CD4-positive, CD25-positive, alpha-beta regulatory T cell (primary cell): Measurements from ENCODE around the gene ZNF747. TPM values are rescaled to one million over a fixed set of nuclear protein-coding genes. Genes with fewer than 3 reads are reported as not detected.

Source experiments
- ATAC-seq, 2 donors: fragments of 150-1000 bp; cut with Tn5 transposase; one replicate each; pipeline ENCODE4 v1.10.0; 2021; ENCODE audit warnings: low read depth in 2 of 2, moderate number of reproducible peaks in 2 of 2, moderate library complexity in 1 of 2
- DNase-seq, 3 donors: peaks; one replicate each; pipeline versions ENCODE4 v3.0.0 to v3.0.0-alpha.2; 2012 to 2022; ENCODE audit warnings: mixed read lengths in 1 of 3
- H3K27ac ChIP-seq: one replicate; pipeline ENCODE4 v1.7.0; 2013; ENCODE audit warnings: mild to moderate bottlenecking, low read length; ENCODE audit not compliant: insufficient read depth, poor library complexity, severe bottlenecking
- H3K27me3 ChIP-seq: one replicate; pipeline ENCODE4 v1.7.0; 2013; ENCODE audit warnings: low read length; ENCODE audit not compliant: control insufficient read depth, insufficient read depth
- H3K36me3 ChIP-seq: one replicate; pipeline ENCODE4 v1.7.0; 2013; ENCODE audit warnings: mild to moderate bottlenecking, low read length, moderate library complexity; ENCODE audit not compliant: control insufficient read depth, insufficient read depth
- H3K4me1 ChIP-seq: 2 replicates; pipeline ENCODE4 v1.7.0; 2013; ENCODE audit warnings: mild to moderate bottlenecking, low read length; ENCODE audit not compliant: insufficient read depth, control insufficient read depth, poor library complexity, severe bottlenecking
- H3K4me3 ChIP-seq: one replicate; pipeline ENCODE4 v1.7.0; 2013; ENCODE audit warnings: low read depth, mild to moderate bottlenecking, low read length, moderate library complexity
- H3K9me3 ChIP-seq, 2 experiments: 1 replicate in 1 of 2; 2 replicates in 1 of 2; pipeline ENCODE4 v1.7.0; 2013; ENCODE audit warnings: low read length in 2 of 2, mild to moderate bottlenecking in 1 of 2, moderate library complexity in 1 of 2; ENCODE audit not compliant: control insufficient read depth in 2 of 2
- H3K27ac Mint-ChIP-seq, 3 donors: one replicate each; pipeline ENCODE4 v1.8.0; 2020 to 2022; ENCODE audit warnings: mild to moderate bottlenecking in 3 of 3, mixed read lengths in 3 of 3, moderate library complexity in 2 of 3
- H3K27me3 Mint-ChIP-seq: one replicate; pipeline ENCODE4 v1.8.0; 2022; ENCODE audit warnings: mild to moderate bottlenecking, mixed read lengths
- H3K36me3 Mint-ChIP-seq: one replicate; pipeline ENCODE4 v1.8.0; 2020; ENCODE audit warnings: mixed read lengths
- H3K4me1 Mint-ChIP-seq, 4 donors: one replicate each; pipeline ENCODE4 v1.8.0; 2020 to 2022; ENCODE audit warnings: mixed read lengths in 4 of 4, mild to moderate bottlenecking in 1 of 4
- H3K4me3 Mint-ChIP-seq, 4 donors: one replicate each; pipeline ENCODE4 v1.8.0; 2020 to 2022; ENCODE audit warnings: mild to moderate bottlenecking in 4 of 4, mixed read lengths in 4 of 4, moderate library complexity in 3 of 4
- H3K9me3 Mint-ChIP-seq, 7 donors: one replicate each; pipeline ENCODE4 v1.8.0; 2020 to 2022; ENCODE audit warnings: mixed read lengths in 7 of 7, mild to moderate bottlenecking in 3 of 7, moderate library complexity in 2 of 7
- polyA plus RNA-seq, 4 donors: library from polyadenylated mRNA; unstranded; fragments of 300-500 nt; fragmentation: Illumina TruSeq; gene quantifications; one replicate each; pipeline ENCODE4 v1.2.3, GENCODE V29; 2021
- total RNA-seq: library from RNA; stranded (reverse); gene quantifications from one replicate; pipeline ENCODE4 v1.2.3, GENCODE V29; 2022

The ZNF747 gene
- total and polyA plus RNA-seq, 5 donors from 2014 or later: 5.0 to 9.4 (median 8.4) TPM

GRCh38 chr16:30527635-30528178, 7.0 kb downstream of the ZNF747 start:
- no peak for ATAC-seq
- H3K4me3 ChIP-seq: peak overlapping the region; percentile 56
- H3K27ac Mint-ChIP-seq: peak overlapping the region; percentile 90 to 94 (median 92)

DNA sequence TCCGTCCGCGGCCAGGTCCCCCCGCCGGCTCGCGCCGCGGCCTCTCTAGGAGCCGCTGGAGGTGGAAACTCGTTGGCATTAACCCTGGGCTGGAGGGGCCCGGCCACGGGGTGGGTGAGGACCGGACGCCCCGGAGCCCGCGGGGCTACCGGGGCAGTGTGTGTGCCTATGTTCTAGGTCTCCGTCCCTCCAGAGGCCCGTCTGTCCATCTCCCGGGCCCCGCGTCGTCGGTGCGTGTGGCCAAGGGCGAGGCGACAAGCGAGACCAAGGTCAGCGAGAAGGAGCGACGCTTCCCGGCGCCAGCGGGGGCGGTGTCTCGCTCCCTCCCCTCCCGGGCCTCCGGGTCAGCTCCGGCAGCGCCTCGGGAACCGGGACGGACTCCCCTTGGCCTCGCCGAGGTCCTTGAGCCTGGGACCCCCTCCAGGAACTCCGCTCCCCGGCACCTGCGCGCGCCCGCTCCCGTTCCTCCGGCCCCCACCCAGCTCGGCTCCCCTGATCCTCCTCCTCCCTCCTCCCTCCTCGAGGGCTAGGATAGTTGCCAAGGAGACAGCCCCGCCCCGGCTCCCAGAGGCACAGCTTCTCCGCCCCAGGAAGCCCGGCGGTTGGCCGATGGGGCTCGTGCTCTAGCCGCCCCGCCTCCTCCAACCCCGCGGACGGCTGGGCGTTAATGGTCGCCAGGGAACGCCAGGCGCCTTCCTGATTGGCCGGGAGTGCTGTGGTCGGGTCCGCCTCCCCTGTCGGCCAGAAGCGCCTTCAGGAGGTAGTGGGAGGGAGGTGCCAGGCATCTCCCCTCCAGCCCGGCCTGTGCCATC, 7.6 kb downstream of the ZNF747 start:
- DNase-seq: peak; percentile 76 to 96 (median 88)
- H3K4me3 Mint-ChIP-seq: peak overlapping the region; percentile 89 to 95 (median 91)
- peak overlapping the region; percentile 71 for H3K27ac ChIP-seq
- H3K27me3 ChIP-seq: no peaks in the 10 kb centered on the region
- H3K9me3 ChIP-seq: no peaks in the 10 kb centered on the region
- H3K36me3 Mint-ChIP-seq: peaks cover 11% of the 10 kb centered on the region
- peaks cover 15% of the 10 kb centered on the region for H3K4me1 ChIP-seq
- H3K4me3 ChIP-seq: peak overlapping the region; percentile 56
- H3K9me3 Mint-ChIP-seq: peaks cover 0 to 2% (median 0%) of the 10 kb centered on the region in 7 donors
- H3K4me1 Mint-ChIP-seq: peaks cover 8 to 36% (median 16%) of the 10 kb centered on the region in 4 donors
- H3K27me3 Mint-ChIP-seq: no peaks in the 10 kb centered on the region
- ATAC-seq: peak; percentile 78 to 80
- H3K36me3 ChIP-seq: peaks cover 1% of the 10 kb centered on the region
- peak overlapping the region; percentile 90 to 94 (median 92) for H3K27ac Mint-ChIP-seq

More at GRCh38 chr16:30527635-30528178, 7.0 kb downstream of the ZNF747 start:
- peaks cover 7 to 35% (median 16%) of the 10 kb centered on the region in 4 donors for H3K4me1 Mint-ChIP-seq
- peak in 1 of 3 donors; percentile 56 for DNase-seq
- H3K9me3 Mint-ChIP-seq: peaks cover 0 to 2% (median 0%) of the 10 kb centered on the region in 7 donors
- no peaks in the 10 kb centered on the region for H3K27me3 ChIP-seq
- peak overlapping the region; percentile 71 for H3K27ac ChIP-seq
- H3K36me3 Mint-ChIP-seq: peaks cover 6% of the 10 kb centered on the region
- peak overlapping the region; percentile 89 to 95 (median 91) for H3K4me3 Mint-ChIP-seq
- no peaks in the 10 kb centered on the region for H3K27me3 Mint-ChIP-seq
- H3K36me3 ChIP-seq: peaks cover 5% of the 10 kb centered on the region
- peaks cover 15% of the 10 kb centered on the region for H3K4me1 ChIP-seq
- no peaks in the 10 kb centered on the region for H3K9me3 ChIP-seq

DNA sequence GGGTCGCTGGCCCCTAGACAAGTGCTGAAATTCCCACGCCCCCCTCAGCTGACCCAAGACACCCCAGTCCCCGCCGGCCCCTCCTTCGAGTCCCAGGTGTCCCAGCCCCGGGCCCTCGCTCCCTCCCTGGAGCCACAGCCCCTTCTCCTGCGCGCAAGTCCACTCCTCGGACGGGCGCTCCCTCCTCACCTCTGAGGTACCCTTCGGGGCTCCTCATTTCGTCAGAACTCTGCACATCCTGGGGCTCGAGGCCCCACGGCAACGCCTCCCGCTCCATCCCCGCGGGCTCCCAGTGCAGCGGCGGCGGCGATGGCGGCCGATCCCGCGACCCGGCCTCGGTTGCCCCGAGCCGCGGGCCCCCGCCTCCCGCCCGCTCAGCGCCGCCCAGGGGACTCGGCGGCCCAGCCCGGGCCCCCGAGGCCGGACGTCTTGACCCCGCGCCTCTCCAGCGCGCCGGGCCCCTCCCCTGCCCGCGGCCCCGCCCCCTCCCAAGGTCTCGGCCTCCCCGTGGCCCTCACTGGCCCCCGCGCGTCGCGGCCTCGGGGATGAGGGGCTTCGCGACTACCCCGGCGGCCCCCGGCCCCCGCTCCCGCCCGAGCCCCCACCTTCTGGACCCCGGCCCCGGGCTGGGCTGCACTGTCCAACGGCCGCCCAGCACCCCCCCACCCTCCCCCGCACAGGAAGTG, 8.4 kb downstream of the ZNF747 start, which contains the start of gene ZNF768:
Gene ZNF768, minus strand, starts transcription at position 430 of the 686 bp plus-strand sequence. Its CDS starts 153 bp downstream, at position 277.
- peak within 1 kb of the TSS; percentile 90 to 94 (median 92) for H3K27ac Mint-ChIP-seq
- peaks cover 7% of the 10 kb centered on the region for H3K36me3 ChIP-seq
- peaks cover 14% of the 10 kb centered on the region for H3K36me3 Mint-ChIP-seq
- H3K27me3 ChIP-seq: no peaks in the 10 kb centered on the region
- H3K9me3 ChIP-seq: no peaks in the 10 kb centered on the region
- H3K9me3 Mint-ChIP-seq: peaks cover 0 to 2% (median 0%) of the 10 kb centered on the region in 7 donors
- H3K4me1 ChIP-seq: peaks cover 15% of the 10 kb centered on the region
- H3K4me3 Mint-ChIP-seq: peak within 1 kb of the TSS; percentile 89 to 95 (median 91)
- H3K27ac ChIP-seq: peak within 1 kb of the TSS; percentile 71
- peak within 1 kb of the TSS; percentile 13 for H3K4me3 ChIP-seq
- DNase-seq: peak in 1 of 3 donors; percentile 36
- ATAC-seq: peak; percentile 7 to 12
- peaks cover 8 to 36% (median 13%) of the 10 kb centered on the region in 4 donors for H3K4me1 Mint-ChIP-seq
- no peaks in the 10 kb centered on the region for H3K27me3 Mint-ChIP-seq

- Mint-ChIP-seq H3K27me3 (no peaks in the 10 kb centered on the region), H3K27ac (peak overlapping the region in 2 of 3 donors; percentile 50 to 88), H3K36me3 (peaks cover 10% of the 10 kb centered on the region), H3K9me3 (peaks cover 0 to 2% (median 0%) of the 10 kb centered on the region in 7 donors), H3K4me1 (peaks cover 8 to 34% (median 13%) of the 10 kb centered on the region in 4 donors), H3K4me3 (peak overlapping the region; percentile 65 to 92 (median 89))
- ATAC-seq (no peak), DNase-seq (no peak)
- H3K4me3 ChIP-seq: no peak overlapping the region
- H3K36me3 ChIP-seq: peaks cover 7% of the 10 kb centered on the region
- H3K4me1 ChIP-seq: peaks cover 15% of the 10 kb centered on the region
- H3K27ac ChIP-seq: peak overlapping the region; percentile 47
- no peaks in the 10 kb centered on the region for H3K9me3 ChIP-seq
- H3K27me3 ChIP-seq: no peaks in the 10 kb centered on the region
These were observed 8.9 kb downstream of the ZNF747 start for GRCh38 chr16:30525844-30526136.

DNA sequence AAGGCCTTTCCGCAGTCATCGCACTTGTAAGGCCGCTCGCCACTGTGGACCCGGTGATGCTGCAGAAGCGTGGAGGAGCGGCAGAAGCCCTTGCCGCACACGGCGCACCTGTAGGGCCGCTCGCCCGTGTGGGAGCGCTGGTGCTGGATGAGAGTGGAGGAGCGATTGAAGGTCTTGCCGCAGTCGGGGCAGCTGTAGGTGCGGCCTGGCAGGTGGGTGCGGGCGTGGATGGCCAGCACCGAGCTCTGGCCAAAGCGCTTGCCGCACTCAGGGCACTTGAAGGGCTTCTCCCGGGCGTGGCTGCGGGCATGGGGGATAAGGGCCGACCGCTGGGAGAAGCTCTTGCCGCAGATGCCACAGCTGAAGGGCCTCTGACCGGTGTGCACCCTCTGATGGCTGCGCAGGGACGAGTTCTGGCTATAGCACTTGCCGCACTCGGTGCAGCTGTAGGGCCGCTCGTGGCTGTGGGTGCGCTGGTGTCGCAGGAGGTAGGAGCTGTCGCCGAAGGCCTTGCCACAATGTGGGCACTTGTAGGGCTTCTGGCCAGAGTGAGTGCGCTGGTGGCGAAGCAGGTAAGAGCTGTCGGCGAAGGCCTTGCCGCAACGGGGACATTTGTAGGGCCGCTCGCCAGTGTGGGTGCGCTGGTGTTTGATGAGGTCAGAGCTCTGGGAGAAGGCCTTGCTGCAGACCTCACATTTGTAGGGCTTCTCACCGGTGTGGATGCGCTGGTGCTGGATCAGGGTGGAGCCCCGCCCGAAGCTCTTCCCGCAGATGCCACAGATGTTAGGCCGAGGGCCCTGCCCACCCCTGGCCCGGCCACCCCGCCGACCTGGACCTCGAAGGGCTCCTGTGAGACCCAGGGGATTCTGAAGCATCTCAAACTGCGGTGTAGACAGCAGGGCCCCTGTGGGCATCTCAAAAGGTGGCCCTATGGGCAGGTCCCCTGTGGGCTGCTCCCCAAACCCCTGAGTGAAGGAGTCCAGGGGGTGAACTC, 9.8 kb downstream of the ZNF747 start:
- Histone ChIP-seq H3K27ac (no peak overlapping the region), H3K4me3 (no peak overlapping the region), H3K36me3 (peaks cover 14% of the 10 kb centered on the region), H3K27me3 (no peaks in the 10 kb centered on the region), H3K4me1 (peaks cover 15% of the 10 kb centered on the region), H3K9me3 (no peaks in the 10 kb centered on the region)
- peaks cover 8% of the 10 kb centered on the region for H3K36me3 Mint-ChIP-seq
- H3K4me3 Mint-ChIP-seq: peak overlapping the region; percentile 47 to 68 (median 54)
- H3K9me3 Mint-ChIP-seq: peaks cover 0 to 2% (median 0%) of the 10 kb centered on the region in 7 donors
- ATAC-seq (no peak), DNase-seq (no peak)
- H3K4me1 Mint-ChIP-seq: peaks cover 8 to 27% (median 13%) of the 10 kb centered on the region in 4 donors
- peak overlapping the region in 1 of 3 donors; percentile 32 for H3K27ac Mint-ChIP-seq
- no peaks in the 10 kb centered on the region for H3K27me3 Mint-ChIP-seq

GRCh38 chr16:30523768-30524574, 10.7 kb downstream of the ZNF747 start:
- Mint-ChIP-seq H3K4me3 (peak overlapping the region in 1 of 4 donors; percentile 47), H3K9me3 (peaks cover 0 to 2% (median 0%) of the 10 kb centered on the region in 7 donors), H3K27me3 (no peaks in the 10 kb centered on the region), H3K36me3 (peaks cover 17% of the 10 kb centered on the region), H3K27ac (no peak overlapping the region), H3K4me1 (peaks cover 8 to 22% (median 13%) of the 10 kb centered on the region in 4 donors)
- no peak for ATAC-seq
- H3K9me3 ChIP-seq: no peaks in the 10 kb centered on the region
- H3K4me1 ChIP-seq: peaks cover 15% of the 10 kb centered on the region
- H3K27ac ChIP-seq: peak overlapping the region; percentile 1
- peaks cover 23% of the 10 kb centered on the region for H3K36me3 ChIP-seq
- H3K4me3 ChIP-seq: no peak overlapping the region
- no peaks in the 10 kb centered on the region for H3K27me3 ChIP-seq
- no peak for DNase-seq
